GM12892 (cell line): ENCODE measurements around the gene HNRNPUL1.
"Not testable (repeated sequence)": the region's sequence is repeated elsewhere in the genome, so short reads cannot be mapped to it uniquely, and the experiment has no call there.

Experiments
- DNase-seq: peaks from one replicate; pipeline ENCODE4 v3.0.0; 2011; ENCODE audit not compliant: insufficient read length
- FAIRE-seq: peaks from 2 replicates; lab custom pipeline; 2011; peaks lifted over from hg19 to GRCh38; lab: Jason Lieb, UNC
- POLR2A ChIP-seq: IDR thresholded peaks from 2 replicates; pipeline ENCODE4 v1.6.1; 2011; ENCODE audit warnings: low read depth, low read length, control low read depth
- POLR2AphosphoS5 ChIP-seq: IDR thresholded peaks from 2 replicates; pipeline ENCODE4 v1.6.1; 2011; ENCODE audit warnings: low read depth, low read length, control low read depth
- TAF1 ChIP-seq: IDR thresholded peaks from 2 replicates; pipeline ENCODE4 v1.6.1; 2011; ENCODE audit warnings: low read depth, mild to moderate bottlenecking, control low read depth, low read length, borderline replicate concordance

Gene HNRNPUL1

DNA sequence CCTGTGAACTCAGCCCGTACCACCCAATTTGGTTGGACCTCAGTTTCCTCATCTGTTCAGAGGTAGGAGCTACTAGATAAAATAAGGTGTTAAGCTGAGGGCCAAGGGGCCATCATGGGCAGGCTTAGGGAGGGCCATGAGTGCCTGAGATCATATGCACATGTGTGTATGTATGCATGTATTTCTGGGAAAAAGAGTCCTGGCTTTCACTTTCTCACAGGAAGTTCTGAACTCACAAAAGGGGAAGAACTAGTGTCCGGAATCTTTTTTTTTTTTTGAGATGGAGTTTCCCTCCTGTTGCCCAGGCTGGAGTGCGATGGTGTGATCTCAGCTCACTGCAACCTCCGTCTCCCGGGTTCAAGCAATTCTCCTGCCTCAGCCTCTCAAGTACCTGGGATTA lies 70.6 kb downstream of the HNRNPUL1 start:
- no peak for DNase-seq

DNA sequence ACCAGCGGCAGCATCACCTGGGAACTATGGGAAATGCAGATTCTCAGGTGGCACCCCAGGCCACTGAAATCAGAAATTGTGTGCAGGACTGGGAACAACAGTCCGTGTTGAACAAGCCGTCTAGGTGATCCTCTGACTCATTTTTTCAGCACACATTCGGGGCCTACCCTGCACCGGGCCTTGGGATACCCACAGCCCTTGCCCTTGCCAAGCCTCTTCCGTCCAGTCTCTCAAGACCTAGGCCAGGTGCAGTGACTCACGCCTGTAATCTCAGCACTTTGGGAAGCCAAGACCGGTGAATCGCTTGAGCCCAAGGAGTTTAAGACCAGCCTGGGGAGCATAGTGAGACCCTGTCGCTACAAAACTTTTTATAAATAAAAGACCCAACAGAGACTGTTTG lies 71.3 kb downstream of the HNRNPUL1 start:
- DNase-seq (no peak), FAIRE-seq (no peak)
- TF ChIP-seq POLR2AphosphoS5 (no peak), TAF1 (no peak), POLR2A (no peak)

More for the DNA sequence above, 70.6 kb downstream of the HNRNPUL1 start:
- TF ChIP-seq TAF1 (no peak), POLR2AphosphoS5 (no peak), POLR2A (no peak)
- FAIRE-seq = peak; percentile 24

DNA sequence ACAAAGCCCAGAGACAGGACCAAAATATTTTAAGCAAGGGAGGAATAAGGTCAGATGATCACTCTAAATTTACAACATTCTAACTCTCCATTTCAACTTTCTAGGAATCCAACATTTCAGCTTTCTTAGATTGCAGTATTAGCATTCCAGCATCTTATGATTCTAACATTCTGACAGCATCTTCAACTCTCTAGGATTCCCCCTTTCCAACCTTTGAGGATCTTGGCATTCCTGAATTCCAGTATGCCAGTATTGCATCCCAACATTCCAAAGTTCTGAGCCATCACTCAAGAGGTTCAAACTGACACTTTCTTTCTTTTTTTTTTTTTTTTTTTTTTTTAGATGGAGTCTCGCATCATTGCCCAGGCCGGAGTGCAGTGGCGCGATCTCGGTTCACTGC lies 75.8 kb downstream of the HNRNPUL1 start:
- no peak for FAIRE-seq
- TF ChIP-seq POLR2AphosphoS5 (no peak), POLR2A (no peak), TAF1 (no peak)
- DNase-seq = no peak

DNA sequence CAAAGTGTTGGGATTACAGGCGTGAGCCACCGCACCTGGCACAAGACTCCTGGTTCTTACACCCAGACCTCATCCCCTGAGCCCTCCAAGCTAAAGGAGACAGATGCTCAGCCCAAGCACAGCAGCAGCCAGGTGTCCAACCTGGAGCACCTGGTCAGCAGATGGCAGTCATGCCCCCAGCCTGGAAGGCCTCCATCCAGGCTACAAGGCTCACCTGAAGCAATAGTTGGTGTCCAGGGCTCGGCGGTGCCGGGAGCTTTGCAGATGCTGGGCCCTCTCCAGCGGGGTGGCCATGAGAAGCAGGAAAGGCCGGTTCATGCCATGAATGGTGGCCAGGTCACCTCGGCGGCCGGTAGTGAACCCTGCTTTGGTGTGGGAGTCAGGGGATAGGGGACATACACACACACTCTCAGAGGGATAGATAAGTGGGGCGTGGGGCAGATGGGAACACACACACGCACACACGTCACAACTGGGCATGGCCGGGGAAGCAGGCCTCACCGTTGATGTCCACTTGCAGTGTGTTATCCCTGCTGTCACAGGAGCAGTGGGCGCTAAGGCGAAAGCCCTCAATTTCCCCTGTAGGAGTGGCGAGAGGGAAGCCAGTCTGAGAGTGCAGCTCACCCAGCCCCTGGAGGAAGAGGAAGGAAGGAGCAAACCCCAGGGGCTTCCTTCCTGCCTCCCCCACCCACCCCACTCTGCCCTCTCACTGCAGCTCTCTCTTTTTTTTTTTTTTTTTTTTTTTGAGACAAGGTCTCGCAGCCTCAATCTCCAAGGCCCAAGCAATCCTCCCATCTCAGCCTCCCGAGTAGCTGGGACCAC lies 77.7 kb downstream of the HNRNPUL1 start:
- no peak for DNase-seq
- no peak for TF ChIP-seq POLR2AphosphoS5
- TF ChIP-seq TAF1 = no peak
- no peak for TF ChIP-seq POLR2A
- no peak for FAIRE-seq

DNA sequence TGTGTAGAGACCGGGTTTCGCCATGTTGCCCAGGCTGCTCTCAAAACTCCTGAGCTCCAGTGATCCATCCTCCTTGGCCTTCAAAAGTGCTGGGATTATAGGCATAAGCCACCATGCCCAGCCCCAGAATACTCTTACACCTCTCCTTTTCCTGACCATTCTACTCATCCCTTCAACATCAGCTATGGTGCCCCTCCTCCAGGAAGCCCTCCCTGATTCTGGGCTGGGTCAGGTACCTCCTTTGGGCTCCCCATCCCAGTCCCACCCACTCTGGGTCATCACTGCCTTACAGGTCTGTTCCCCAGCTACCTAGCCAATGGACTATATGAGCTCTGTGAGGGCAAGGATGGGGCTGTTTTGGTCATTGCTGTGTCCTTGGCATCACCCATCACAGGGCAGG lies 80.0 kb downstream of the HNRNPUL1 start:
- FAIRE-seq (no peak), DNase-seq (no peak)
- no peak for TF ChIP-seq TAF1
- no peak for TF ChIP-seq POLR2AphosphoS5
- TF ChIP-seq POLR2A = no peak

DNA sequence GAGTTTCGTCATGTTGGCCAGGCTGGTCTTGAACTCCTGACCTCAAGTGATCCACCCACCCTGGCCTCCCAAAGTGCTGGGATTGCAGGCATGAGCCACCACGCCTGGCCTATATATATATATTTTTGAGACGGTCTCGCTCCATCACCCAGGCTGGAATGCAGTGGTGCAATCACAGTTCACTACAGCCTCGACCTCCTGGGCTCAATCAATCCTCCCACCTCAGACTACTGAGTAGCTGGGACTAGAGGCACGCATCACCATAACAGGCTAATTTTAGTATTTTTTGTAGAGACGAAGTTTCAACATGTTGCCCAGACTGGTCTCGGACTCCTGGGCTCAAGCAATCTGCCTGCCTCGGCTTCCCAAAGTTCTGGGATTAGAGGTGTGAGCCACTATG lies 82.7 kb downstream of the HNRNPUL1 start:
- DNase-seq, FAIRE-seq: not testable (repeated sequence)

DNA sequence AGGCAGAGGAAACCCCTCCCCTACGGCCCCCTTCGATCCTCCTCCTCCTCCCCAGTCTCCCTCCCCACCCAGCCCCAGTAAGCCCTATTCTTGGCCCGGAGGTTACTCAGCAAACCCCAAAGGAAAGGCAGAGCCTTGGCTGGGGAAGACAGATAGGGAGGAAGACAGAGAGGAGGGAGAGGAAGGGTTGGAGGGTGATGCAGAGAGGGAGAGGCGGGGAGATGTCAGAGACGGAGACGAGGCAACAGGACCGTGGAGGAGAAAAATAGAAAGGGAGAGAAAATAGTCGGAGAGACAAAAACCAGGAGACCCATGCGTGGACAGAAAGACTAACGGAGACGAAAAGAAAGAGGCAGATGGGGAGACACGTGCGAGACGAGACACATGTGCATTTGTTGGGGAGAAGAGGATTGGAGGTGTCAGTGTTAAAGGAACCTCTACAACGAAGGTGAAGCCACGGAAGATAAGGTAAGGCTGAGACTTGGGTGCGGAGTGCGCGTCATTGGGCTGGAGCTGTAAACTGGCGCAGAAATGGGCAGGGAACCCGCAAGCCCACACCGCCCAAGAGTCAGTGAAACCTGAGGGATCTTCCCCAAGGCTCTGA lies 86.7 kb downstream of the HNRNPUL1 start:
- no peak for TF ChIP-seq POLR2A
- TF ChIP-seq TAF1 = no peak
- DNase-seq (no peak), FAIRE-seq (no peak)

DNA sequence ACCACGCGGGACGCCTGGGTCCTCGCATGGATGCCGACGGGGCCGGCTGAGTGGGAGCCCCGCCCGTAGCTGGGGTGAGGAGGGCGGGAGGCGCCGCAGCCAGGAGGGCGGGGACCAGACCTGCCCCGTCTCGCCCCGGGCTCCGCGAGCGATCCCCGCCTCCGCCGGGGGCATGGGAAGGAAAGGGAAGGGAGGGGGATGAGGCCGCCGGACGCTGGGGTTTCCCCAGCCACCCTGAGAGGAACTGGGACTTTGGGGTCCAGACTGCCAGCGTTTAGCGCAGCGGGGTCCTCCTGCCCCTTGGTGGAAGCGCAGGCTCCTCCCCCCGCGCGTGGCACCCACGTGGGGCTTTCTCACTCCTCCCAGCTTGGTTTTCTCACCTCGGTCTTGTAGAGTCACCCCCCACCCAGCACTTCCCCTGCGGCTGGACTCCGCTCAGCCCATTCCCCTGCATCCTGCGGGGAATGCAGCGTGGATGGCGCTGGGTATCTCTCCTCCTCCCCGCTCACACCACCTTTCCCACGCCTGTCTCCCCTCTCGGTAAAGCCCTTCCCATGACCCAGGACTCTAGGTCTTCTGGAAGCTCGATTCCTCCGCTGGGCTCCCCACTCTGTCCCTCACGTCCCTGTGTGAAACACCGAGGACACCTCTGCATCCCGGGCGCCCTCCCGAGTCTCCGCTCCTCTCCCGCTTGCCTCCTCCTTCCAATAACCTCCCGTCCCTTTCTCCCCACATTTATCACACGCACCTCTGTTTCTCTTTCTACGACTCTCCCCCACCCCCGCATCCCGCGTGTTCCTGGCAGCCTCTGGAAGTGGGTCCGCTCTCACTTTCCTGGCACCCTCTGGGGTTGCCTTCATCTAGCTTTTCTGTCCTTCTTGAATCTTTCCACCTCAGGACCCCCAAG lies 87.4 kb downstream of the HNRNPUL1 start:
- TF ChIP-seq TAF1 (no peak), POLR2A (peak; percentile 82), POLR2AphosphoS5 (peak; percentile 85)
- DNase-seq (peak; percentile 90), FAIRE-seq (peak; percentile 94)

DNA sequence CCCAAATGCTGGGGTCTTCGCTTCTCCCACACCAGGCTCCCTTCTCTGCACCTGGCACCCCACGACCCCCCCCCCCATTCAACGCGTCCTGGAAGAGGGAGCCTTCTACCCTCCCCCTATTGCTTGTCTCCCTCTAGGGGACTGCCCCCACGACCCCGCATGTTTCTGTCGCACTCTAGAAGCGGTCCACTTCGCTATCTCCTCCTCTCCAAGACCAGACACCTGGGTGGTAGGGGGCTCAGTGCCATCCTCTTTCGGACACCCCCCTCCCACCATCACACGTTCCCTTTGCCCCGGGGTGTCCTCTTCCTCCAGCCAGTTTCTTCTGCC lies 88.1 kb downstream of the HNRNPUL1 start:
- DNase-seq (no peak), FAIRE-seq (no peak)
- TF ChIP-seq POLR2AphosphoS5 = no peak
- TF ChIP-seq POLR2A = no peak
- TF ChIP-seq TAF1 = no peak; the same call in 1 of the 2 replicates

DNA sequence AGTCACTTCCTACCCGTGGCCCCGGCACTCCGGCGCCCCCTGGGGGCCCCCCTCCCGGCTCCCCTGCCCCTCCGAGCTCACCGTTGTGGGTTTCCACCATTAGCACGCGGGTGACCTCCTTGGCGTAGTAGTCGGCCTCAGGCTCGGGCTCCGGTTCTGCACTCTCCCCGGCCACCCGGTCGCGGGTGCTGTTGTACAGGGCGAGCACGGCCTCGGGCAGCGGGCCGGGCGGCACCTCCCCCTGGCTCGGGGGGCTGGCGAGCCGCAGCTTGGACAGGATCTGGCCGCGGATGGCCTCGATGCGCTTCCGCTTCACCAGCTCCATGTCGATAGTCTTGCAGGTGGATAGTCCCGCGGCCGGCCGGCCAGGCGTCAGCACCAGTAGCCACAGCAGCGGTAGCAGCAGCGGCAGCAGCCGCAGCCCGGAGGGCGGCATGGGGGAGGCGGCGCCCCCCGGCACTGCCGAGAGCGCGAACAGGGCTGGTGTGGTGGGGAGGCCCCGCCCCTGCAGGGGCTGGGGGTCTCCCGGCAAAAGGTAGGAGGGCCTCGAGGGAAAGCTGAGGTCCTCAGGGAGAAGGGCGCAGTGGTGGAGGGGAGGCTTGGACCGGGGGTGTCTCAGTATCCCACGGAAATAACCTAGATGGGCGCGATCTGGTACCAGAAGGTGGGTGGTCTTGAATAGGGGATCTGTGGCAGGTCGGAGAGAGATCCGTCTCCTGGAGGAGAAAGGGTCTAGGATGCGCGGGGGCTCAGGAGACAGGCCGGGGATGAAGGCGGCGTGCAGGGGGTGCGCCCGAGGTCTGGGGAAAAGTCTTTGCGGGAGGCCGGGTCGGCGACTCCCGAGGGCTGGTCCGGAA lies 88.7 kb downstream of the HNRNPUL1 start:
- DNase-seq (peak; percentile 78), FAIRE-seq (peak; percentile 83)
- 0 out of 2 replicates have a peak, but pooled peaks have one; percentile 32 for TF ChIP-seq TAF1
- no peak for TF ChIP-seq POLR2AphosphoS5
- no peak for TF ChIP-seq POLR2A
